CD4-positive, alpha-beta T cell treated with Interleukin-15 for 4 hours (primary cell): ENCODE measurements around the gene SMYD1.

Source experiments
- DNase-seq: peaks from one replicate; pipeline ENCODE4 v3.0.0-alpha.2; 2020; ENCODE audit warnings: low spot score

Gene SMYD1

DNA sequence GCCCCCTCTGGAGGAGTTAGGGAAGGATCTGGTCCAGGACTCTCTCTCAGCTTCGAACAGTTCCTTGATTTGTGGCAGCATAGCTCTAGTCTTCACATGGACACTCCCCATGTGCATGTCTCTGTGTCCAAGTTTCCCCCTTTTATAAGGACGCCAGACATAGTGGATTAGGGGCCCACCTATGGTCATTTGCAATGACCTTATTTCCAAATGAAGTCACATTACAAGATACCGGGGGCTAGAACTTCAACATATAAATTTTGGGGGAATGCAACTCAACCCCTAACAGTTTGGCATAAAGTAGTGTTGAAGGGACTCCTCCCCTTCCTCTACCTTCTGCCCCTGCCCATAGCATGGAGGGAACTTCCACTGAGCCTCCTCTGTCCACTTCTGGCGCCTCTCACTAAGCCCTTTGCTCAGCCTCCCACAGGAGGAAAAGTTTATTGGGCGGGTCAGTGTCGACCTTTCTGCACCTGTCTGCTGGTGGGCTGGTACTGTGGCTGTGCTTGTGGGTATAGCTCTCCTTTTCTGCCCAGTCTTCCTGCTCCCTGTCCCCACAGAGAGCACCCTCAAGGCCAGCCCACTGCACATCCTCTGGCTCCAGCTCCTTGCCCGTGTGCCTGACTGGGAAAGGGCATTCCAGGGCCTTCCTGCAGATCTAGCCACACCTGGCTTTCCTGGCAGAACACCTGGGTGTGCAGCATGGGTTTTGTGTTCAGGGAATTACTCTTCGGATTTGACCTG, 54.7 kb downstream of the SMYD1 start:
- no peak for DNase-seq

DNA sequence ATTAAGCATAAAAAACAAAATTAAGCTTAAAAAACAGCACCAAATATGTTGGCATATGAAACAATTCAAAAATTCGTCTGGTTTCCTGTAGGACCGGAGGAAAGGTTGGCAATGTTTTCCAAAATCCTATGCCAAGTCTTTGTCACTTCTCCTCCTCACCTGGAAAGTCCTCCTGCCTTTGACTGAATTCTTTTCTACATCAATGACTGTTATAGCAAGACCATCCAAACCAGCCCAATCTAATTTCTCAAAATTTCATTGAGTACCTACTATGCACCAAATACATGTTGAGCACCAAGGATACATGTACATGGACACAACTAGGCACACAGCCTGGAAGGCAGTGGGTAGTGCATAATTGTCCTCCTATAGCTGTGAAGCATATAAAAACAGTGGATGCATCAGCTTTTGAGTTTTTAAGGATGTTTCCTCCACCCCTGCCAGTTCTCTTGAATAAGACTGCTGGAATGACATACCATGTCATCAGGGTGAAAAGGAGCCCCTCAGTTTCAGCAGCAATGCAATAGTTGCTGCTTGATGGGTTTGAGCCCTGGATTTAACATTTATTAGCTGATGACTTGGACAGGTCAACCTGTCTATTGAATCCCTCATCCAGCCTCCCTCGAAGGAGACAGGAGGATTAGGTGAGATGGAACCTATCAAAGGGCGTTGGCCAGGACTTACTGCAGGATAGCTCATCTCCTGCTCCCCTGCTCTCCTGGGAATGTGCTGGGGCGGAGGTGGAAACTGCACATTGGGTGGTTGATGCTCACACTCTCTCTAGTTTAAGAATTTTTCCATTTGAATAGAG, 55.7 kb downstream of the SMYD1 start:
- no peak for DNase-seq

DNA sequence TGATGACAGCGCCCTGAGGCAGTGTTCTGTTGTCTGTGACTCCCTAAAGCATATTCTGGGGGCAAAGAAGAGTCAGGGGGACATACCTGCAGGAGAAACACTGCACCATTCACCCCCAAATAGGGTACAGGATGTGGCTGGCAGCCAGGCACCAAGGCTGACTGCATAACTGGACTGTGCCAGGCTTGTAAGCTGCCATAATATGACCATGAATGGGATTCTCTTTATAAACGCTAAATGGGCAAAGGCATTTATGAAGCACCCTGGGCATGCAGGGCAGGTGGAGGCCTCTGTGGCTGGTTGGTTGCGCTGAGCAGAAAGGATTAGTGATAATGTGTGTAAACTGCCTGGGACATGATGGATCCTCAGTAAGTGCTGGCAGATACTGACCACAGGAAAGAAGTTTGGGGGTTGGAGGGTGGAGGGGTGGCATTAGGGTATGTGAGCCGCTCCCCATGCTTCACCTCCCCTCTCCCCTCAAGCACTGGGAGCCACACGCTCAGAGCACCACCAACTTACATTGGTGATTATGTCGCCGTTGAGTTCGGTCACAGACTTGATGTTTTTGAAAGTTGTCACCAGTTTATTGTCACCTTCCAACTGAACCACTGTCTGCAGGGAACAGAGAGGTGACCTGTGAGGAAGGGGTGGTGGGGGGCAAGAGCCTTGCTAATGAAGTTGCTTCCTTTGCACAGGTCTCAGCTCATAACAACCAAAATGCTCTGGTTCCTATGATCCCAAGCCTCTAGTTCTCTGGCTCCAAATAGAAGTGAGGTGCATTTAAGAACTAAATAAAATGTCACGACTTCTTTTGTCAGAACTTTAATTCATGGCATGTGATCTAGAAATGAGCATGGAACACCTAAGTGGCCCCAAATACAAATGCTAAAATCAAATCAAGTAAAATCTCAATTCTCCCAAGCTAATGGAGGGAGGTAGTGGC, 56.6 kb downstream of the SMYD1 start:
- DNase-seq, result no peak

DNA sequence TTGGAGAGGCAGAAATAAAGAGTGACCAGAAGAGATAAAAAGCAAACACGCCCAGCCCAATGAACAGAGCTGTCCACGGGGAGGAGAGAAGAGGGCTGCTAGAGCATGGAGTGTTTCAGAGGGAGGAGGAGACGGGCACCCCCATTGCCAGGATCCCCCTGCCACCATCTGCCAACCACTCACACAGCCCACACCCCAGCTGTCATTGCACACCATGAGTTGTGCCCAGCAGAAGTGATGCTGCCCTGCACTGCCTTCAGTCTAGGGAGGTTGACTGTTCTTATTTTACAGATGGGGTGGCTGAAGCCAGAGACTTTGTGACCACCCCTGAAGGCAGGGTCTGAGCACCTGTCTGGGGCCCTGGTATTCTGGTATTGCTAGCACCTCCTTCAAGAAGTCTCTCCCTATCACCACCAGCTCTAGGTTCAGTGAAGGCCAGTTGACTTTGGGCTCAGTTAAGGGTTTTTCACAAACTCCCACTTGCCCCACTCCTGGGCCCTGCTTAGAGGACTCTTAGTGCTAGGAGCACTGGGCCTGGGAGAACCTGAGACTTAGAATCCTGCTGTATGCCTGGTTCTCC, 57.8 kb downstream of the SMYD1 start:
- no peak for DNase-seq

DNA sequence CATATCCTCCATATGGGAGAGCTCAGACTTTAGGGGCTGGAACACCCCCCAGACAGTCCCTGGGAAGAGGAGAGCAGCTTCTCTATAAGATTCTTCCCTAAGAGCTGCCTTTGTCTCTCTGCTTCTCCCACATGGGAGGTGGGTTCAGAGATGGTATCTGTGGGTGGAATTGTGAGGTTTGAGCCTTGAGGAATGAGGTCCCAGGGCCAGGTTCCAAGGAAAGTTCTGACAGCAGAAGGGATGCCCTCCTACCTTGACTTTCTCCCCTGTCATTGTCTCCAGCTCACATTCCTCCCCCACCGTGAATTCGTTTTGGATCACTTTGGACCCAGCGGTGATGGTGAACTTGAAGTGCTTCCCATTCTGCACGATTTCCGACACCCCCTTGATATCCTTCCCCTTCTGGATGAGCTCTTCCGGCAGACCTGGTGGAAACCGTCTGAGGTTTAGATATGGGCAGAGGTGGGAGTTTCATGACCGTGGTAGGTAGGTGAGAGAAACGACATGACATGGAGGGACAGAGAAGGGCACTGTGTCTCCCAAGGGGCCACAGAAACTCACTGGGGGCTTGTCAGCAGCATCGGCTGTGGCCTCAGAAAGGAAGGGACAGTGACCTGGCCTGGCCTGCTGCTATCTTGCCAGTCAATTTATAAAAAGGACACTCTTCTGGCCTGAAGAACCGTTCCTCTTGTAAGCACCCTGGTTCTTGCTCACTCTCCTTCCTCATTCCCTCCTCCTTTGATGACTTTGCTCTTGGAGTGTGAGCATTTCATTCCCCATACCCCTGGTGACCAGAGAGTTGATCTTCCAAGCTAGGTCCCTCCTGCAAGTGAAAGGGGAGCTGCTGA, 58.5 kb downstream of the SMYD1 start:
- no peak for DNase-seq

DNA sequence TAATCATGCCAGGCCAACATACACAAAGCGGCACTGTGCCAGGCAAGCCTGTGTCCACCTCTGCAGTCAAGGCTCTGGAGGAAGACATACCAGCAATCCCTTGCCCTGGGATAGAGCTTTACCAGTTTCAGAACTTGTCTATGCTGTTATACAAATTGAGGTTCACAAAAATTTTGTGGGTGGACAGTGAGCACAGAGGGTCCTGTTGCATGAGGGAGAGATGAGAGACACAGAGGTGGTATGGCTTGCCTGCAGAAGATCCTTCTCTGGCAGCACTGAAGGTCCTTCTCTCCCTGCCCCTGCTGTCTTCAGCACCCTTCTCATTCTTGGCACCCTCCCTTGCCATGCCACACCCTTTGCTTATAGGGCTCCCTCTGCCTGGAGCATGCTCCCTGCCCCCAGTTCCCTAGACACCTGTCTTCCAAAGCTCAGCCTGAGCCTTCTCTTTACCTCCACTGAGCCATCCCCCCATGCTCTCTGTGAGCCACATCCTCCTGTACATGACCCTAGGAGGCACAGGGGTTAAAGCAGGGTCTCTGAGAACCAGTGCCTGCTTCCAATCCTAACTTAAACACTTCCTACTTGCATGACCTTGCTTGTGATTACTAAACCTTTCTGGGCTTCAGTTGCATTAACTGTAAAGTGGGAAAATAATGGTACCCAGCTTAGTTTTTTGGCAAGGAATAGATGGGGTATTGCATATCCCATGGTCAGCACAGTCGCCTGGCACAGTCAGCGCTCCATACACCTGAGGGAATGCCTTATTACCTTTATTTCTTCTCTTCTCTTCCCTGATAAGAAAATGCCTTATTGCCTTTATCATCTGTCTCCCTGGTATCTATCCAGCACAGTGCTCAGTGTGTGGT, 59.4 kb downstream of the SMYD1 start:
- DNase-seq, result no peak

DNA sequence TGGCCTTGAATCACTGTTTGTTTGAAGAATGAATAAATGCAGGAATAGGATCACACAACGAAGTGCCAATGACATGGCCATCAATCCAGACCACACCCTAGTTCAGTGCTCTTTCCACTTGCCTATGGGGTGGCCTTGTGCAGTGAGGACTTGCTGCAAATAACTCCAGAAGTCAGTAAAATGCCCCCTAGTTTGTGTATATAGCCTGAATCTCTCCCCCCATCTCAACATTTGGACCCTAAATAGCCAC, 59.9 kb downstream of the SMYD1 start:
- DNase-seq, result no peak

DNA sequence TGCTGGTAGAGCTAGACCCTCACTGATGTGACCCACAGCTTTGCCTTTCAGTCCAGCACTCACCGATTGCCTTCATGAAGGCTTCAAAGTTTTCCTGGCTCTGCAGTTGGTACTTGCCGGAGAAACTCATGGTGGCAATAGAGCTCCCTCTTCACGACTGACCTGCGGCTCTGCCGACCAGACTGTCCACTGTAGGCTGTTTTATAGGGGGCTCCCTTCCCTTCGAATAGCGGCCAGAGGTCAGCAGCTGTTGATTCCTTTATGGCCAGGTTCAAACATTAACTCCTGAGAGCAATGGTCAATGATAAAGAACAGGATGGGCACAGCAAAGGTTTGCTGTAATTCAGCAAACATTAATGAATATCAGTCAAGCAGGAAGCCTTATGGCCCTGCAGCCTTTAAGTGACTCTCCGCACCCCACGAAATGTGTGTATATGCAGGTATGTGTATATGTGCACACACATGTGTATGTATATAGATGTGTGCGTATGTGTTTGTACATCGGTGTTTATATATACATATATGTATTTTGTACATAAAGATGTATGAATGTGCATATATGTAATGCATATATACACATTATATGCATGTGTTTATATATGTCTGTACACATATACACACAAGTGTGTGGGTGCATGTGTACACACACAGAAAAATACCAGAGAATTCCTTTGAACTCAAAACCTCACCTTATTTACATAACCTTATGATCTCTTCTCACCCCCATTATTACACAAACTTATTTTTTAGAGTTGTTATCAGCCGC, 60.4 kb downstream of the SMYD1 start, which contains the start of gene FABP1:
TSS of gene FABP1 (minus strand) at position 175 of the 766 bp plus-strand sequence. CDS start at position 130, 45 bp downstream.
- no peak for DNase-seq

DNA sequence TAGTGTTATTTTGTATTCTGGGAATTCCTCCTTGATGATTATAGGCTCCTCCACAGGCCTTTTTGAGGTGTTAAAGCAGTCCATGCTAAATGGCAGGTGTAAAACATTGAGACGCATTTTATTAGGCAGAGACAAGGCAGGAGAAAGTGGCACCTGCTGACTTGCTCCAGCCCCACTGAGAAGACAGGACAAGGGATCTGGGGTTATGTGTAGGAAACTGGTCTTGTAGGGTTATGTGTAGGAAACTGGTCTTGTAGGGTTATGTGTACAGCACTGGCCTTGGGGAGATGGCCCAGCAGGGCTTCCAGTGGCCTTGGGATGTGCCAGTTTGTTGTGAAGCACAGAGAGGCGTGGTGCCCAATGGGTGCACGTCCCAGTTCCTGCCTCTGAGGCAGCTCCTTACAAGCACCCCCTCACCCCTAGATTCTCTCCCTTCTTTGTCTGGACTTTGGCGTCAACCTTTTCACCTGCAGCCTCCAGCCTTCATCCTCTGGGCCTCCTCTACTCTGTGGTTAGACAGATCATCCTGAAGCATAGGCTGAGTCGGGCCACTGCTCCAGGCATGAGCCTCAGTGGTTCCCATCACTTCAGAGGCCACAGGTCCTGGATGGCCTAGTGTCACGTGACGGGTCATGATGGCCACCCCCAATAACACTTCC, 61.2 kb downstream of the SMYD1 start:
- DNase-seq, result no peak

DNA sequence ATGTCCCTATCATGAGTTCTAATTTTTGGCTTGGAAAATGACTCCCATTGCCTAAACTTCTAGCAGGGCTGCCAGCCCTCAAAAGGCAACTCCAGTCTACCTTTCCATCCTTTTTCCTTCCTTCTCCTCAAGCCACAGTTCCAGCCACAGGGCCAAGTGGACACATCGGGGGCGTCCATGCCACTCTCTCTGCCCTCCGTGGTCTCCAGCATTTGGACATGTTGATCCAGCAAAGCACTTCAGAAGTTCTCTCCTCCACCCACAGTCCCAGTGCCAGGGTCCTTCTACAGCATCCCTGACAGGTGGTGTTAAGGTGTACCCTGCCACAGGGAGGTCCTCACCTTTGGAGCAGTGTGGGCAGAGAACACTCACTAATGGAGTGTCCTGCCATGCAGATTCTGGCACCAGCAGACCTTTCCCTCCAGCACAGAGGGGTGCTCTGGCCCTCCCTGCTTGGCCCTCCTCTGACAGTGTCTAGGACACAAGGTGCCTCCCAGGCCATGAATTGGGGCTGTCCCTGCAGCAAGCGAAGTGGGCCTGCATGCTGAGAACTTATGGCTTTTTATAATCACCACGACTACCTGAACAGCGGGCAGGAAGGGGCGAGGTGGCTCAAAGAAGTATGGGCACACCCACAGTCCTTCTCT, 61.8 kb downstream of the SMYD1 start:
- DNase-seq, result no peak

DNA sequence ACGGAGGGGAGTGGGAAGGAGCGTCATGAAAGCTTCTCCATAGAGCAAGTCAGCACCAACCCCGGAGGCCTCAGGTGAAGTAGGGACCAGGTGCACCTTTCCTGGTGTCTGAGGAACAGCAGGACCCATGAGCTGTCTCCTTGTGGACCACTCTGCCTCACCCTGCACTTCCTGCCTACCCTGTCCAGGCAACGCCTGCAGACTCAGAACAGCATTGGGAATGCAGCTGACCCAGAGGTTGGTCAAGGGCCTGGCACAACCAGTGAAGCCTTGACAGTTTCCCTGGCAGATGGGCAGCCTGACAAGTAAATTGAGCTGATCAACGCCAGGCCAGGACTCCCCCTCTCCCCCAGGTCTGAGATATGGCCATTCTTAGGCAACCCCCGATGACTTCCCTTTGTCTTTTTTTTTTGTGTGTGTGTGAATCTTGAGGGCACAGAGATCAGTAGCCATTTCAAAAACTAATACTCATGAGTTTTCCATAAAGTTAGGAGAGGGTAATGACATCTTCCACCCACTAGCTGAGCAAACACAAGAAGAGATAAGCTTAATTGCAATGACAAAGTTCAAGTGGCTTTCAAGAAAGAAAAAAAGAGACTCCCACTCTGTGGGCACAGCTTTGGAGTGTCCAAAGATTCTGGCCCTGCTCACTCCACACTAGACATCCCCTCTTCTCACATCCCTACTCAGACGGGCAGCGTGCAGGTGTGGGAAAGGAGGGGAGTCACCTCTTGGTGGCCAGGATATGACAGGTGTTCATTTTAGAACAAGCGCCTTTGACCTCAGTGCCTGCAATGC, 63.8 kb downstream of the SMYD1 start:
- DNase-seq, result no peak

DNA sequence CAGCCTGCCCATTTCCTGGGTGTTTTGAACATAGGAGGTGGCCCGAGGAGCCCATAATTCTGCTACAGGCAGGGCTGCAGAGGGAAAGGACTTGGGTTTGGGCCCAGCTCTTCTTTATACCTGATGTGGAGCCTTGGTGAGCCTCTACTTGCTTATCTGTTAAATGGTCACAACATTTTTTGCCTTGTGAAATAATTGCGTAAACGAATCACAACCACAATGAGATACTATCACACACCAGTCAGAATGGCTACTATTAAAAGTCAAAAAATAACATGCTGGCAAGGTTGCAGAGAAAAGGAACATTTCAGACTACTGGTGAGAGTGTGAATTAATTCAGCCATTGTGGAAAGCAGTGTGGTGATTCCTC, 64.4 kb downstream of the SMYD1 start:
- DNase-seq, result no peak

DNA sequence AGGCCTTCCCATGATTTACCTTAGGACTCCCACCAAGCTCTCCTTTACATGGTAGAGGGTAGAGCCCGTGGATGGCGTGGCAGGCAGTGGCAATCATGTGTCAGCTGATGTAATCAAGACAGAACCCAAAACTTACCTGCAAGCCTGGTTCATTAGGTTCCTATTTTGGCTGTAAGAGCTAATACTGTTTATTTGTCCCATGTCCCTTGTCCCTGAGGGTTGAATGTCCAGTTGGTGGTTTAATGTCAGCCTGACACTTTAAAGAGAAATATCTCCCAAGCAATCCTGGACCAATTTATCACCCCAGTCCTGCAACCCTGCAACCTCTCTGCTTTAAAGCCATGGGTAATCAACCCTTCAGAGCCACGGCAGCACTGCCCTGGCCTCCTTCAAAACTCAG, 66.2 kb downstream of the SMYD1 start:
- no peak for DNase-seq

DNA sequence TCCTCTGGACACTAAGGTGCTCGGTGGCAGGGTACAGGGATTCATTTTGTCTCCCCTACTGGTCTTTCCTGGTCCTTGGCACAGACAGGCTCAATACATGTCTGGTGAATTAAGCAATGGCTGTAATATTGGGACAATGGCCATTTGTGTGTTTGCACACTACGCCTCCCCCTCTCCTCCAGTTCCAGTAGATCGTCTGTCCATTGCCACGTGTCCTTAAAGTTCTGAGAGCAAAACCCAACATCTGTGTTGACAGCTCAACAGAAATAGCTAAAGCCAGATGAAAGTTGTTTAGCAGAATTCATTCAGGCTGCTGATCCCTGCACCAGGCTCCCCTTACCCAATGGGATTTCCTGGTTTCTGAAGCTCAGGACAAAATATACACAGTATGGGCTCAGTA, 69.2 kb downstream of the SMYD1 start:
- DNase-seq, result no peak

DNA sequence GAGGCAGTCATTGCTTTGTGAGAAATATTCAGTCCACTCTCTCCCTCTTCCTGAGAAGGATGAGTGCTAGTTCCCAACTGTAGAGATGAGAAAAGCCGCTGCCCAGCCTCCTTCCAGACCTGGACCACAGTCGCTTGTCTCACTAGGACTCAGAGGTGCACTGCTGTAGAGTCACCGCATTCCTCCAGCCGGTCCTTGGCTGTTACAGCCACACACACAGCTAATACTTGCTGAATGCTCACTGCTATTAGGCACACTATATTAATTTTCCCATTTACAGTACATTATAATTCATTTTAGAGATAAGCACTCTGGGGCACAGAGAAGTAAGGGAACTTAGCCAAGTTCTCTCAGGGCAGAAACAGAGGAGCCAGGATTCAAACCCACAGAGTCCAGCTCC, 70.2 kb downstream of the SMYD1 start:
- no peak for DNase-seq

DNA sequence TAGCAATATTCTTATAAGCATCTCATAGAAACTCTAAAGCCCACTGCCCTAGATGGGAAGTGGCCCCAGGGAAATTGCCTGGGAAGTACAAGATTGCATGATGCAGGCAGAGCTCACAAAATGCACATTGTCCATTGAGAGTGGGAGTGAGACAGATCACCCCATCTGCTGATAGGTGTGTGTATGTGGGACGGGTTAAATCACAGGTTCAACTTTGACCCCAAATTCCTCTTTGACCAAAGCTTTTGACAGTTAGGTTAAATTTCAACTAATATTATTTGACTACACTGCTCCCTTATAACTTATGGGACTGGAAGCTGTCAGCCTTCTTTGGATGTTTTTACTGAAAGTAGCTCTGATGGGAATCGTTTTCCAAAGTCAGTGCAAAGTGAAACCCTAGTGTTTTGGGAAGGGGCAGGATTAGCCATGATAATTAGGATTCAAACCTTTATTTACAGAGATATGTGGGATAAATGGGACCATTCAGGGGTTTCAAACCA, 71.6 kb downstream of the SMYD1 start:
- DNase-seq, result no peak

DNA sequence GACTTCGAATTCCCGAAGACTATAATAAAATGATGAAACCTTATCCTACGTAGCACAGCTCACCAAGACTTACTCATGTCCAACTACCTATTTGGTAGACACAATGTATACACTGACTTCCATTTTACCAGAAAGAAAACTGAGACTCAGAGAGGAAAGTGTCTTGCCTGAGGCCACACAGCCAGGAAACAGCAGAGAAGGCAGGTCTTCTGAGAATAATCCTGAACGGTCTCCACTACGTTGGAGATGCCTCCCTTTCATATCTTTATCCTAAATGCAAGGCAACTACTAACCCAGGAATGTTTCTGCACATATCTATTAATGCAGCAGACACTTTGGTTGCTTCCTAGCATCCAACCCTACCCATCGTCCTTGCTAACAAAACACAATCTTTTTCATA, 72.2 kb downstream of the SMYD1 start:
- DNase-seq, result no peak

DNA sequence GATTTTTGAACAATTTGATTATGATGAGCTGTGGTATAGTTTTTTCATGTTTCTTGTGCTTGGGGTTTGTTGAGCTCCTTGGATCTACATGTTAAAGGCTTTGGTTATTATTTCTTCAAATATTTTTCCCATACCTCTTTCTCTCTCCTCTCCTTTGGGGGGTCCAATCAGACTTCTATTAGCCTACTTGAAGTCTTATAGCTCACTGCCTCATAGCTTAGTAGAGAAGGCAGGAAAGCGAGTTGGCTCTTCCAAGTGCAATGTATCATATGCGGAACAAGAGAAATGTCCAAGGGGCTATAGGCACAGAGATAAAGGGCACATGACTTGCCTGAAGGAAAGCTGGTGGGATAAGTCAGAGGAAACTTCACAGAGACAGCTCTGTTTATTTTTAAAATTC, 74.3 kb downstream of the SMYD1 start:
- DNase-seq, result no peak
